Measurements from ENCODE around the gene MAPRE2.

- no peak for TF ChIP-seq CTCF (IDR thresholded peaks at IDR 0.05; ENCODE audit: low read depth, low read length)
- no peak for TF ChIP-seq EZH2phosphoT487 (IDR thresholded peaks at IDR 0.05; ENCODE audit: low read depth)
Measured at GRCh38 chr18:35131387-35132020, 90.3 kb downstream of the MAPRE2 start.
